ENCODE data around the gene ASXL3. TPM values are rescaled to one million over a fixed set of nuclear protein-coding genes. Genes with fewer than 3 reads are reported as not detected.

ASXL3 gene
- 0.07 and 0.47 TPM in 2 replicates for total RNA-seq (2022)
- Bru-seq, nascent RNA: percentile 19 among the genes with signal in this experiment
- percentile 10 among the genes with signal in this experiment for BruChase-seq, experiment 1, labeled RNA remaining after a 6-hour chase
- BruChase-seq, experiment 2, labeled RNA remaining after a 2-hour chase: percentile 9 among the genes with signal in this experiment
- long read RNA-seq: 0 reads

DNA sequence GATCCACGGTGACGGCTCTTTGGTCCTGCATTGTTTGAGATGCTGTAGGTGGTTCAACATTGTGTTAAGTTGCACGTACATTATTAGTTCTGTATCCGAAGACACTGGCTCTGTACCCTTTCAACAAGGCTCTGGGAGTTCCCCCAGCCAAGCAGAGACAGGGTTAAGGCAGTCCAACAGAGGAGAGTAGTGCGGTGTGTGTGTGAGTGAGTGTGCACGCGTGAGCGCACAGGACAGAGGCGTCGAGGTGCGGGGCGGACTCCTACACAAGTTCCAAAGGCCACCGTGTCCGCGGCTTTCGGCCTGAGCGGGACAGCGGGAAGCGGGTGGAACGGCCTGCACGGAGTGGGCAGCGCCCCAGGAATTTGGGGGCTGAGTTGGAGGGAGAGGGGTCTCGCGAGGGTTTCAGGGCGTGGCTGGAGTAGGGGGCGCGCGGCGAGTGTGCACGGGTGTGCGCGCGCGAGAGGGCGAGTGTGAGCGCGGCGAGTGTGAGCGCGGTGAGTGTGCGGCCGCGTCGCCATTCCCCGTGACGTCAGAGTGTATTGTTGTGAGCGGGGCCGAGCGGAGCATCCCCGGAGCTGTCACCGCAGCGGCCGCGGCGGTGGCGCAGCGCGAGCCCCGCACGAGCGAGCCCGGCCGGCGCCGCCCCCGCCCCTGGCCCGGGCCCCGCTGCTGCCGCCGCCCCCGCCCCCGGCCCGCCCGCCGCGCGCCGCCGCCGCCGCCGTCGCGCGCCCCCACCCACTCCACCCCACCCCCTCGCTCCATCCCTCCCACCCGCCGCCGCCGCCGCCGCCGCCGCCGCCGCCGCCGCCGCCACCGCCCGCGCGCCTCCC lies at the start of gene ASXL3:
TSS of gene ASXL3 (plus strand) at position 535 of the 833 bp plus-strand sequence. CDS start 413 bp downstream, outside the sequence.
- Mint-ChIP-seq H3K4me3 (ENCODE audit: low read depth, unreplicated experiment) (no peak within 1 kb of the TSS), H3K27me3 (ENCODE audit: unreplicated experiment) (peaks cover 13% of the 10 kb centered on the region), H3K36me3 (ENCODE audit: insufficient read depth, unreplicated experiment) (peaks cover 9% of the 10 kb centered on the region), H3K27ac (ENCODE audit: unreplicated experiment) (peak within 1 kb of the TSS; percentile 57), H3K4me1 (ENCODE audit: low read depth, unreplicated experiment) (peaks cover 8% of the 10 kb centered on the region), H3K9me3 (ENCODE audit: low read depth, unreplicated experiment) (no peaks in the 10 kb centered on the region)
- CTCF ChIA-PET: no interaction called here
- TF ChIP-seq, protein P1, sequence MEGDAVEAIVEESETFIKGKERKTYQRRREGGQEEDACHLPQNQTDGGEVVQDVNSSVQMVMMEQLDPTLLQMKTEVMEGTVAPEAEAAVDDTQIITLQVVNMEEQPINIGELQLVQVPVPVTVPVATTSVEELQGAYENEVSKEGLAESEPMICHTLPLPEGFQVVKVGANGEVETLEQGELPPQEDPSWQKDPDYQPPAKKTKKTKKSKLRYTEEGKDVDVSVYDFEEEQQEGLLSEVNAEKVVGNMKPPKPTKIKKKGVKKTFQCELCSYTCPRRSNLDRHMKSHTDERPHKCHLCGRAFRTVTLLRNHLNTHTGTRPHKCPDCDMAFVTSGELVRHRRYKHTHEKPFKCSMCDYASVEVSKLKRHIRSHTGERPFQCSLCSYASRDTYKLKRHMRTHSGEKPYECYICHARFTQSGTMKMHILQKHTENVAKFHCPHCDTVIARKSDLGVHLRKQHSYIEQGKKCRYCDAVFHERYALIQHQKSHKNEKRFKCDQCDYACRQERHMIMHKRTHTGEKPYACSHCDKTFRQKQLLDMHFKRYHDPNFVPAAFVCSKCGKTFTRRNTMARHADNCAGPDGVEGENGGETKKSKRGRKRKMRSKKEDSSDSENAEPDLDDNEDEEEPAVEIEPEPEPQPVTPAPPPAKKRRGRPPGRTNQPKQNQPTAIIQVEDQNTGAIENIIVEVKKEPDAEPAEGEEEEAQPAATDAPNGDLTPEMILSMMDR (IDR thresholded peaks at IDR 0.05; ENCODE audit: unreplicated experiment): no peak
- DNase-seq: peak; percentile 15
- no TSS peak for BruUV-seq (replicated peaks)
- intact Hi-C loops (cut with micrococcal nuclease; ENCODE audit: unreplicated experiment): no loop called here

DNA sequence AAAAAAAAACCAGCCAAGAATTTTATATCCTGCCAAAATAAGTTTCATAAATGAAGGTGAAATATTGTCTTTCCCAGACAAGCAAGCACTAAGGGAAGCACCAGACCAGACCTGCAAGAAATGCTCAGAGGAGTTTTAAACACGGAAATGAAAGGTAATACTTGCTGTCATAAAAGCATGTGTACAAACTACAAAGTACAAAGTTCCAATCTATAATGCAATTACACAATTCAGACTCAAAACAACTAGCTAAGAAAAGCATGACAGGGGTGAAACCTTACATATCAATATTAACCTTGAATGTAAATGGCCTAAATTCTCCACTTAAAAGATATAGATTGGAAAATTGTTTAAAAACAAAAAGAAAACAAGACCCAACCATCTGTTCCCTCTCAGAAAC lies 45.0 kb upstream of the ASXL3 start:
- Mint-ChIP-seq H3K27me3 (ENCODE audit: unreplicated experiment) (no peaks in the 10 kb centered on the region), H3K4me1 (ENCODE audit: low read depth, unreplicated experiment) (no peaks in the 10 kb centered on the region), H3K36me3 (ENCODE audit: insufficient read depth, unreplicated experiment) (no peaks in the 10 kb centered on the region), H3K9me3 (ENCODE audit: low read depth, unreplicated experiment) (peaks cover 3% of the 10 kb centered on the region), H3K4me3 (ENCODE audit: low read depth, unreplicated experiment) (no peak overlapping the region), H3K27ac (ENCODE audit: unreplicated experiment) (no peak overlapping the region)
- DNase-seq: no peak
- intact Hi-C loops (cut with micrococcal nuclease; ENCODE audit: unreplicated experiment): no loop called here
- BruUV-seq (replicated peaks): no TSS peak
- TF ChIP-seq, protein P1 (IDR thresholded peaks at IDR 0.05; ENCODE audit: unreplicated experiment): no peak
- CTCF ChIA-PET: interaction anchor here (0.7 kb wide), 2 partner anchors 15 to 403 kb away, joined by 3 to 5 read pairs; no protein-coding TSS in a partner anchor

DNA sequence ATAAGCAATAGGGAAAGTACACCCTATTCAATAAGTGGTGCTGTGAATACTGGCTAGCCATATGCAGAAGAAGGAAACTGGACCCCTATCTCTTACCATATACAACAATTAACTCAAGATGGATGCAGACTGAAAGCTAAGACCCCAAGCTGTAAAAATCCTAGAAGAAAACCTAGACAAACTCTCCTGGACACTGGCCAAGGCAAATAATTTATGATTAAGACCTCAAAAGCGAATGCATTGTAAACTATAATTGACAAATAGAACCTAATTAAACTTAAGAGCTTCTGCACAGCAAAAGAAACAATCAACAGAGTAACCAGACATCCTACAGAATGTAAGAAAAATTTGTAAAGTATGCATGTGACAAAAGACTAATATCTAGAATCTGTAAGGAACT lies 41.1 kb upstream of the ASXL3 start:
- Mint-ChIP-seq H3K4me1 (ENCODE audit: low read depth, unreplicated experiment) (no peaks in the 10 kb centered on the region), H3K4me3 (ENCODE audit: low read depth, unreplicated experiment) (no peak overlapping the region), H3K36me3 (ENCODE audit: insufficient read depth, unreplicated experiment) (no peaks in the 10 kb centered on the region), H3K27me3 (ENCODE audit: unreplicated experiment) (no peaks in the 10 kb centered on the region), H3K9me3 (ENCODE audit: low read depth, unreplicated experiment) (no peaks in the 10 kb centered on the region), H3K27ac (ENCODE audit: unreplicated experiment) (no peak overlapping the region)
- no peak for DNase-seq
- intact Hi-C loops (cut with micrococcal nuclease; ENCODE audit: unreplicated experiment): no loop called here
- CTCF ChIA-PET: interaction anchor here (0.9 kb wide), 1 partner anchor 14 kb away, joined by 4 read pairs; no protein-coding TSS in a partner anchor
- BruUV-seq (replicated peaks): no TSS peak
- TF ChIP-seq, protein P1 (IDR thresholded peaks at IDR 0.05; ENCODE audit: unreplicated experiment): no peak

DNA sequence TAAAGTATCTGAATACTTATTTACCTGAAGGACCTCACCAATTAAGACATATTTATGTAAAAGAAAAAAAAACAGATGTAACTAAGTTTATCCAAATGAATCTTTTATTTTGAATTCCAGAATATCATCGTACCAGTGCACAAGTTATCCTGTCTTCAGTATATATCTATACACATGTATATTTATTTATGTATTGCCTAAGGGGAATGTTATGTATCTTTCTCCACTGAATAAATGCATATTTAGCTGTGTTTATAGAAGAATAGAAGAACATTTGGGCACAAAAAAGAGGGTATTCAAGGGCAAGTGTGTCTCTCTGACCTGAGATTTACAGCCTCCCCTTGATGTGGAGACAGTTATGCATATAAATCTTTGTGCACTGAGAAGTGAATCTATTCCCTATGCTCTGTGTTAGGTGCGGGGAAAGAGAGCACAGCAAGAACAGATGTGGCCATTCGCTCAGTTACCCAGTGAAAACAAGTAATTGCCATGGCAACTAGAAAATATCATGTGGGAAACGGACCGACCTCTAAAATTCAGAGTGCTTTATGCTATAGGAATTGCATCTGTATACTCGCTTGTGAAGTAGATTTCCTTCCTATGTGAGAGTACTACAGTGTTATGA lies 39.5 kb upstream of the ASXL3 start:
- CTCF ChIA-PET: no interaction called here
- no peak overlapping the region for H3K27ac Mint-ChIP-seq (ENCODE audit: unreplicated experiment)
- intact Hi-C loops (cut with micrococcal nuclease; ENCODE audit: unreplicated experiment): no loop called here
- TF ChIP-seq, protein P1 (IDR thresholded peaks at IDR 0.05; ENCODE audit: unreplicated experiment): no peak
- H3K27me3 Mint-ChIP-seq (ENCODE audit: unreplicated experiment): no peaks in the 10 kb centered on the region
- H3K9me3 Mint-ChIP-seq (ENCODE audit: low read depth, unreplicated experiment): no peaks in the 10 kb centered on the region
- DNase-seq: no peak
- no peak overlapping the region for H3K4me3 Mint-ChIP-seq (ENCODE audit: low read depth, unreplicated experiment)
- no peaks in the 10 kb centered on the region for H3K4me1 Mint-ChIP-seq (ENCODE audit: low read depth, unreplicated experiment)
- no TSS peak for BruUV-seq (replicated peaks)
- no peaks in the 10 kb centered on the region for H3K36me3 Mint-ChIP-seq (ENCODE audit: insufficient read depth, unreplicated experiment)

Measured in Calu3 (cell line).